COR-L47 (cell line): ENCODE results near the gene KDSR.
A peak's percentile ranks its signal among the peaks of the same experiment; 100 is the strongest.

Source experiments
- DNase-seq: peaks from one replicate; lab custom pipeline; 2025; lab: John Stamatoyannopoulos, UW

KDSR gene

GRCh38 chr18:63321291-63321690 is 45.7 kb downstream of the KDSR start:
- no peak for DNase-seq

DNA sequence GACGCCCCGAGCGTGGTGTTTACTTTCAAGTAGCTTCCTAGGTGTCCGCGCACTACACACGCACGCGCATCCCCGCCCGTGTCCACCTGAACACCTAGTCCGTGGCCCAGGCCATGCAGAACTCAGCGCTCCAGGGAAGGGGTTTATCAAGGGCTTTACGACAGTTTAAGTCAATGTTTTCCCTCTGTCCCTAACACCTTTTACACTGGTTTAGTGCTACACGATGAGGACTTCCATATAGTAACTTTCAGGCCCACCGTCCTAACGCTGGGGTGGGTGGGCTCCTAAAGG is 46.1 kb downstream of the KDSR start:
- no peak for DNase-seq

GRCh38 chr18:63320123-63320974 is 46.7 kb downstream of the KDSR start:
- DNase-seq: peak; percentile 86

- DNase-seq: peak; percentile 66
Measured at GRCh38 chr18:63319383-63320122, 47.5 kb downstream of the KDSR start, which contains the start of gene BCL2. Gene BCL2, minus strand, starts transcription at chr18:63319769.

GRCh38 chr18:63318889-63319382 is 48.1 kb downstream of the KDSR start:
- DNase-seq: no peak

- DNase-seq: peak; percentile 90
Measured at GRCh38 chr18:63317982-63318888, 48.8 kb downstream of the KDSR start.

- DNase-seq: no peak
Measured at GRCh38 chr18:63317556-63317946, 49.5 kb downstream of the KDSR start.

DNA sequence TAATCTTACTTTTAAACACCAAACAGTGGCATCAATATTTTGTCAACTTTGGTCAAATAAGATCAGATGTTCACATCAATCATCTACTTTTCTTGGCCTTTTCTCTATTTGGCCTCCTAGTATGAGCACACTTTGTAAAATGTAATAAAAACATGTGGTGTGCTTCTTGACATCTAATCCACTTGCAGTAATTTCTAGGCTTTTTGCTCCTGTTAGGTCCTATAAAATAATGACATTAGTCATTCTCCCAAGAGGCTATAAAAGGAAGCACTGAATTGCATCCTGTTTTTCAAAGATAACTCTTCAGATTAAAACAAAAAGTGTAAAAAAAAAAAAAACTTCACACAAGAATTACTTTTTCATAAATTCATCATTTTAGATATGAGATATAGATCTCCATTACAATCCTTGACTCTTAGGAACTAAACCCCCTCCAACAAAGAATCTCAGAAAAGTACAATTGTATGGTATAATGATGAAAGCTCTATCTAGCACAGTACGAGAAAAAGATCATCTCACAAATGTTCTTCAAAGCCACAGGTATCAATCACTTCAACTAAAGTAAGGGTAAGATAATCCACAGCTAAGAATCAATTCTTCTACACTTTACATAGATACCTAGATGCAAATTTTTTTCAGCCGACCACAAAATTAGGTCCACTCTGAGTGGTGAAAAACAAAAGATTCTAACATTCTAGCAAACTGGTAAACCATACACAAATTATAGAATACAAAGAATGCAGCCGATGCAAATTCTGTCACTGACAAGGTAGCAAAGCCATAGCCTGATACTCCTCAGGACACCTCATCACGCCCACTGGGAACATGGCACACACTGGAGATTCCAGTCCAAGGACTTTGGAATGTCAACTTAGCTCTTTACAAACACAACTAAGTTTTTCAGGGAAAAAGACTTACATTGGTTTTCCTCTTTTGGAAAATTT is 50.1 kb downstream of the KDSR start:
- no peak for DNase-seq

DNA sequence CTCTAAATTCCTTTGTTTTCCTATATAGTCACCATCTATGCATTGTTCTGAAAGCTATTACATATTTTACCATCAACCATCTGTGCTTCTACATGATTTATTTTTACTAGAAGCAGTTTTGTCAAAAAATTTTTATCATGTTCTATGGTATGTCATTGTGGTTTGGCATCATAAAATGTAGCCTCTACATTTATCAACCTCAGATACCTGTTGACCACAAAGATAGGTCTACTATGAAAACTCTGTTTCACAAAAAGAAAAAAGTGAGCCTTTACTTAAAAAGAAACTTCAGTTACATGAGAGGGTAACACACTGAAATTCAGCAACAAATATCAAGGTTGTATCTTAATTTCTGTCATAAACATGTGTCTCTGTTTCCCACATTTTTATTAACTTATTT is 51.1 kb downstream of the KDSR start:
- DNase-seq: no peak

- DNase-seq: no peak
Measured at GRCh38 chr18:63315131-63315662, 51.8 kb downstream of the KDSR start.

DNA sequence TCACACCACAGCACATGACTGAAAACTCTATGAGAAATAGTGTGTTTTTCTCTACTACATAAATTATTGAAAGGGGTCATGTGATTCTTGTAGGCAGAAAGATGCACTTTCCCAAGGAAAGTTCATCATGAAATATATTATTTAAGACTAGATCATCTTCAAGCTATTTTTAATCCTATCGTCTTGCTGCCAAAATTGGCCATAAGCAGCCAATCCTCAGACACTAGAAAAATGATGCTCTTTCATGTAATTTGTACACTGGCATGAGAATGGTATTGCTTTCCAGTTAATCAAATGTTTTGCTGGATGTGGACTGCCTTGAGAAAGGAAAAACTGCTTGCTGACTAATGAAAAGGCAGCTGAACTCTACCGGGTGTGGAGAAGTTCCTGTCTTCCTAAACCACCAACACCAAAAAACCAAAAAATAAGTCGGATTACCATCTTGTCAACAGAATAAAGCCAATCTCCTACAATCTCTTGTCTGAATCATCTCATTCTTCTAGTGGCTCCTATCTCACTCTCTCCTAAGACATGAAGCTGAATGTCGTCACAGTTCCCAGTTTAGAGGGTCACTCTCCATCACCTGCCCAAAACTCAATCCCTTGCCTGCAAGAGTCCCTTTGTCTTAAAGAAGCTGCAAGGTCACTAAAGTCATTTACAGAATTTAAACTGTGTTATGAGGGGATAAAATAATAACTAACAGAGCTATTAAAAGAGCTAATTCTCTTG is 52.8 kb downstream of the KDSR start:
- DNase-seq: no peak

GRCh38 chr18:63313396-63313917 is 53.5 kb downstream of the KDSR start:
- DNase-seq: no peak

DNA sequence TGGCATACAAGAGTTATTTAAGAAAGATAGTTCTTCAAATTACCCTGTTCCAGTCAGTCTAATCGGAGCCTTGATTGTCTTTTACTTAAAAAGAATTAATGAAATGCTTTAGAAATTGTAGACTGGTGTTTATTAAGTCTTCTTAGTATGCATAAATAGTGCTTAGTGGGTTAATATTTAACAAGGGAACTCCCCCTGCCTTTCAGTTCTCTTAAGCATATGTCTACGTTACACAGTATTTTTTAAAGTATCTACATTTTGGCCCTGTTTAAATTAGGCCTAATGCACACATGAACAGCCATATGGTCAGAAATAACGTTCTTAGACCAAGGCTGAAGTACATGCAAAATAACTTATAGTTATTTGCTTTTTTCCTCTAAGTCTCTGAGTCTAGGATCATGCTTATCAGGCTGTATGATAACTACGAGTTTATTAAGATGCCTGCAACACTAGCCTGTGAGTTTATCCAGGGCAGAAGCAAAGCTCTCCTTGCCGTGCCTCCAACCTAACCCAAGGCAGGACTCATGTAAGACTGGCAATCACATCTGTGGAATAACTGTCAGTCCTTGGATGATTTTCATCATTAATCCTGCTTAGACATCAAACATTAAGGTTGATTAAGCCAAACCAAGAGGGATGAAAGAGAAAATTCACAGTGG is 54.1 kb downstream of the KDSR start:
- no peak for DNase-seq

- DNase-seq: no peak
Measured at GRCh38 chr18:63312019-63312409, 55.0 kb downstream of the KDSR start.

- DNase-seq: no peak
Measured at GRCh38 chr18:63311118-63312018, 55.6 kb downstream of the KDSR start.

GRCh38 chr18:63309422-63309821 is 57.6 kb downstream of the KDSR start:
- DNase-seq: no peak

DNA sequence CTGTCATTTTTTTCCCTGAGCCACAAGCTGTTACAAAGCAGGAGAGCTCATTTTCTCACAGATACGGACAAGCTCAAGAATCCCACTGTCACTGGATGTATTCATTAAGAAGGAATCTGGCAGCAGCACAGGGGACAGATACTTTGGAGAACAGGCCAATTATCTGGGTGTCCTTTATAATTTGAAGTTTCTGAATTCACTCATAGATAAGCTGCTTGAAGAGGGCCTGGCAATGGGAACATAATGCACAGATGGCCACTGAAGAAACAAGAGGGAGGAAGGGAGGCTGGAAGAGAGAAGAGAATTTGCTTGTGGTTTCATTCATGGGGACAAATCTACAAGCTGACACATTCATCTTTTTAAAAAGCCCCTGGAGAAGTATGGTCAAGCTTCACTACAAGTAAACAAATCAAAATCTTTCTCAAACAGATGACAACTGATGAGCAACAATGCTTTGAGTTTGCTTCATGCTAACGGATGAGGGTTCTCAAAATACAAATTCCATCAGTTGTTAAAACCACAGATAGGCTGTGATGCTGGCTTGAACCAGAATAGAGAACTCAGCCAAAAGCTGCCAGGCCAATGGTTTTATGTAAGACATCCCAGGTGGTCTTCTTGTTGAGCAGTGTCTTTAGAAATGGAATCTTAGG is 59.3 kb downstream of the KDSR start:
- no peak for DNase-seq
